Limb (tissue), 2 donors: ENCODE data around the gene TMEM163.

Source experiments
- DNase-seq, 2 donors: peaks; one replicate each; pipeline ENCODE4 v3.0.0-alpha.2; 2016; ENCODE audit errors: extremely low spot score in 2 of 2

The TMEM163 gene

DNA sequence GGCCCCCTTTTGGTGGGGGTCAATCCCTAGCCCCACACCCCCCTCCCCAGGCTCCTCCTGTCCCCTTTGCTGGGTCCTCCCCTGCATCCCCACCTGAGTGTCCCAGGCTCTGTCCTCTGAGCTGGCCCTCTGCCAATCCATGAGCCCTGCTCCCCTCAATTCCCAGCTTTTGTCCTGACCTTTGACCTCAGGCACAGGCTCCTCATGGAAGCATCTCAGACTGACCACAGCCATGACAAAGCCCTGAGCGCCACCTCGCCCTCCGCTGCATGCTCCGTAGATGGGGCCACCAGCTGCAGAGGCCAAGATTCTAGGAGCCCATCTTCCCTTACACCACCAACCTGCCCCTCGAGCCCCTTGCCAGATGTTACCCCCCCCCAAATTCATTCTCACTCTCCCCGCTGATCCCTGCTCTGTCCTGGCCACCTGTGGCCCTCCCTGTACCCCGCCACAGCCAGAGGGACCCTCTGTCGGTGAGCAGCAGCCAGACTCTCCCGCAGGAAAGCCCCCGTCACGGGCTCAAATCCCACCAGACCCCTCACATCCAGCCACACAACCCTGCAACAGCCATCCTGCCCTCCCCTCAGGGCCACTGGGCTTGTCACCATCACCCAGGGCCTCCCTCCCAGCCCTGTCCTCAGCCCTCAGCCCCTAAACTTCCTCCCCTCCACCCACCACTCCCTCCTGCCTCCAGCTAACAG lies 258.9 kb downstream of the TMEM163 start:
- DNase-seq, result no peak

- DNase-seq, result no peak
Measured at GRCh38 chr2:134458950-134459349, 259.9 kb downstream of the TMEM163 start.

- DNase-seq, result no peak
Measured at GRCh38 chr2:134458473-134458853, 260.3 kb downstream of the TMEM163 start.

DNA sequence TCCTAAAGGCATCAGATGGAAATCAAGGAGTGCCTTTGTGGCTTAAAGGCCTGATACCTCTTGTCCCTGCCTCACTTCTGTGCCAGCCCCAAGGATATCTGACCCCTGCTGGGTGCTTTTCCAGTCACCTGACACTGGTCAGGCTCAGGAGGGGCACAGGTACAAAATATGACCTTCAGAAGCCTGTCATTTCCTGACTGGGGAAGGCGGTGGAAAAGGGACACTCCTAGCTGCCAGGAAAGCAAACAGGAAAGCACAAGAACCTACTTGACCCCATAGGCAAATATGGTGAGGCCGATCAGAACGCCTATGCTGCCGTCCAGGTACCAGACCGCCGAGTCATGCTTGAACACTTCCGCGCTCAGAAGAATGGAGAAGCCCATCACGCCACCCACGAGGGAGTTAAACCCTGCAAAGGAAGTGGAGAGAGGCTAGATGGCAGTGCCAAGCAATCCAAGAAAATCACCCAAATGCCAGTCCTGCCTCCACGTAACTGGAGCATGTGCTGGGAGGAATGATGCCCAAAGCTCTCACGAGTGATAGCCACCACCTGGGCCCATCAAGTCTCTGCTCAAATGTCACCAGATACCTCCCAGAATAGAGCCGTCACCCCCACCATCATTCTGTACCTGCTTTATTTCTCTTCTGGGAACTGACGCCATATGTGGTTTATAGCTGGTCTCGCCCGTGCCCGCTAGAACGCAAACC lies 260.9 kb downstream of the TMEM163 start:
- DNase-seq, result peak in 1 of 2 donors; percentile 22

DNA sequence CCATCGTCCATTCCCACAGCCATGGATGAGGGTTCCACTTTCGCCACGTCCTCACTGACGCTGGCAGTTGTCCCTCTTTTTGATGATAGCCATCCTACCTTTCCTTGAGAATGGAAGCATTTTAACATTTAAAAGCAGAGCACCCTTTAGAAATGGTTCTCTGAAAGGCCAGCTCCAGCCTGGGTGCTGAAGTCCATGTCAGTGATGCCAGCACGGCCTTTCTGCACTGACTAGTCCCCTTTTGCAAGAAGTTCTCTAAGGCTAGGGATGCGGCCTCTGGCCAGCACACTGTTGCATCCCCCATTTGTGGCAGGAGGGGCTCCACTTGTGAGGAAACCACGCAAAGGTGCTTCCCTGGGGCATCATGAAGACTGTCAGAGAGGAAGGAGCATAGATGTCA lies 261.4 kb downstream of the TMEM163 start:
- no peak for DNase-seq

- peak in 1 of 2 donors; percentile 16 for DNase-seq
Measured at GRCh38 chr2:134455426-134455825, 263.4 kb downstream of the TMEM163 start.

GRCh38 chr2:134454931-134455330 lies 263.9 kb downstream of the TMEM163 start:
- DNase-seq, result no peak

DNA sequence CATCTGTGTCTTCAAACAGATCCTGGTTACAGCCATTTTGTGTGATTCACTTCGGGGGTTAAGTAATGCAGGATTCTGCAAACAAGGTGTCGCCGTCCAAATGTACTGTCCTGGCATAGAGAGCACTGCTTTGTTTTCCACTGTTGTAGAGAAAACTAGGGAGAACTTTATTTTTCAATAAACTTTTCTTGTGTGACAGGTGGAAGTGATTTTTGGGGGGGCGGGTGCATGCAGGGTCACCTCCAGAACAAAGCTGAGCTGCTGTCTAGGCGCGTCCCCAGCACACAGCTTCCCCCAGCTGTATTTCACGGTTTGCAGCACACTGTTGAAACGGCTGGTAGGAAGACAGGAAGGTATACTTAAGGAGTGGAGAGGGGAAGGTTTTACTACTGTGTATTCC lies 264.4 kb downstream of the TMEM163 start:
- DNase-seq, result peak in 1 of 2 donors; percentile 18

DNA sequence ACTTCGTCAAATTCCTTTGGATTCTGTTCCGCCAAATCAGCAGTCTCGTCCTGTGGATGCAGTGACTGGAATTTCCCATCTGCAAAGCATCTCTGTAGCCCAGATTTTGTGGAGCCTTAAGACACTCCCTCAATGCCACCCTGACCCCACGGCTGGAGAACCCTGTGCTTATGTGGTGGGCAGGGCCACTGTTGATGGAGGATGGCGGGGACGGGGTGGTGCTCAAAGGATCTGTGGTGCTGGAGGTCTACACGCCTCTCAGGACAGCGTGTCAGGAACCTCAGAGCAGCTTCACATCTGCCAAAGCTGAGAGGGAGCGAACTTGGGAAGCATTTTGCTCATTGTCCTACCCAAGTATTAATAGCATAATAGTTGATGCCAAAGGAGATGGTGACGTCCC lies 264.8 kb downstream of the TMEM163 start:
- no peak for DNase-seq

- DNase-seq, result no peak
Measured at GRCh38 chr2:134453476-134453875, 265.3 kb downstream of the TMEM163 start.

DNA sequence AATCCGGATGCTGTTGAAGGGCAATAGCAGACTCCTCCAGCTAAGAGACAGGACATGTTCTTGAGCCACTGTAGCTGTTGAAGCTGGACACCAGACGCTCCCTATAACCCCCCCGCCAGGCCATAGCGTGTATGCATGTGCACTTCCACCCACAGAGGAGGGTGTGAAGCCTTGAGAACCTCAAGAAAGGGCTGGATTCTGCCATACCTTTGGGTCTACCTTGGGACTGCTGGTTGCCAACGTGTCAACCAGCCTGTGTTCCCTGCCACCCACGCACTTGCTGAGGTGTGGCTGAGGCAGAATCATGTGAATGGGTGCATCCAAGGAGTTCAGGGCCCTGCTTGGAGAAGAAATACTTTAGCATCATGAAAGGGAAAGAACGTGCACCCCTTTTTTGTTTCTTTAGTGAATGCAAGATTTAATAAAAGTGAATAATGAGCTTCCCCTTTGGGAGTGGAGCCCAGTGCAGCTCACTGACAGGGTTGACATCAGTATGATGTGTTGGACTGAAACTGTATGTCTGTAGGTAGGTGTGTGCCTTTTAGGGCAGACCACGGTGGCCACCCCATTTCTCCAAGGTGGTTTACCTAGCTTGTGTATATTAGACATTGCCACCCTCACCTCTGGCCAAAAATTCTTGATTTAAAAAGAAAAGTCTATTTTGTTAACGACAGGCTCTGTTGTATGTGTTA lies 266.6 kb downstream of the TMEM163 start:
- DNase-seq, result no peak

DNA sequence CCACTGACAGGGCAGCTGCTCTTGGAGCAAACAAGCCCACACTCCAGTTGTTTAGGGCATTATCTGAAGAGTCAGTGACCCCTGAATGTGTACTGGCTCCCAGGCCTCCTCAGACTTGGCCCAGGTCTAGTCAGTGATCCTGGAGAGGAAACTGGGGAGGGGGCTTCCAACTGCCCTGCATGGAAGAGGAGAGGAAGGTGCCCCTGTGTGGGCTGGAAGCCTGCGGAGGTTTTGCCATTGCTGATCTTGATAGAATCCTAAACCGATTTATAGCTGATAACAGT lies 267.5 kb downstream of the TMEM163 start:
- no peak for DNase-seq

- no peak for DNase-seq
Measured at GRCh38 chr2:134449751-134450513, 268.9 kb downstream of the TMEM163 start.

GRCh38 chr2:134449157-134449556 lies 269.6 kb downstream of the TMEM163 start:
- no peak for DNase-seq

- DNase-seq, result no peak
Measured at GRCh38 chr2:134448650-134449049, 270.1 kb downstream of the TMEM163 start.

GRCh38 chr2:134447669-134448068 lies 271.1 kb downstream of the TMEM163 start:
- no peak for DNase-seq

DNA sequence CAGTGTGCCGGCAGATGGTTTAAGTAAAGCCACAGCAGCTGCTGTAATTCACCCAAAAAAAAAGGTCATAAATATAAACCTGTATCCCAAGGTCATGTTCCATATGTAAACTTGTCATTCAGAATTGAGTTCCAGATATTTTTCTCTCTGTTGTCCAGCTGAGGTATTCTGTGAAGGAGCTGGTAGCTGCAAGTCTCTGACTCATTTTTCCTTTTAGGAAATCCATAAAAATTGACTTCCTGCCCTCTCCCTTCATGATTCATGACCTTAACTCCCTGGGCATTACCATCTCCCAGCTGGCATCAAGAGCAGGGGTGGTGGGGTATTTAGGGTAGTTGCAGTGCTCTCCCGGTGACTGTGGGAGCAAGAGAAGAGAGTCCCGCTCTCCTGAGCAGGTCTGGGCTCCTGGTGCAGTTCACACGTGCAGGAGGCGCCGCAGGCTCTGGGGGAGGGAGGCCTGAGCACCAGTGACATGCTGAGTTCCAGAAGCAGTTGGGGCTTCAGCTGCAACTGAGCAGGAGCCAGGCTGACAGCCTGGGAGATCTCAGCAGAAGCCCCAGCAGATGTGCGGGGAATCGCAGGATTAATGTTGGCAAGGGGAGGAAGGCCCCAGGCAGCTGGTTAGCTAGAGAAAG lies 272.3 kb downstream of the TMEM163 start:
- DNase-seq, result peak; percentile 63 to 64

DNA sequence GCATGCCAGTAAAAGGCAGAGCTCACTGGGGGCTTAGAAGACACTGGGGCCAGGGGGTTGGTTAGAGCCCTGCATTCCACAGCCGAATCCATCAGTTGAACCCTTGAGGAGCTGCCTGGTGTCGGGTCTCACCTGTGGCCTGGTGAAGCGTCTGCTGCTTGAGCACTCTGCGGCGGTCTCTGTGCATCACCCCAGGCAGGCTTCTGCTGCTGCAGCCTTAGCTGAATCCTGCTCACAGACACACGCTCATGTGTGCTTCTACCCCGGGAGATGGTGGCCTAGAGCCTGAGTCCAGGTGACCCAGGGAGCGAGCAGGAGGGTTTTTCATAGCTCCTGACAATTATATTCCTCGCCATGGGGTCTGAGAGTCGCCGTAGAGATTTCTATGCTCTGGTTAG lies 272.8 kb downstream of the TMEM163 start:
- no peak for DNase-seq

DNA sequence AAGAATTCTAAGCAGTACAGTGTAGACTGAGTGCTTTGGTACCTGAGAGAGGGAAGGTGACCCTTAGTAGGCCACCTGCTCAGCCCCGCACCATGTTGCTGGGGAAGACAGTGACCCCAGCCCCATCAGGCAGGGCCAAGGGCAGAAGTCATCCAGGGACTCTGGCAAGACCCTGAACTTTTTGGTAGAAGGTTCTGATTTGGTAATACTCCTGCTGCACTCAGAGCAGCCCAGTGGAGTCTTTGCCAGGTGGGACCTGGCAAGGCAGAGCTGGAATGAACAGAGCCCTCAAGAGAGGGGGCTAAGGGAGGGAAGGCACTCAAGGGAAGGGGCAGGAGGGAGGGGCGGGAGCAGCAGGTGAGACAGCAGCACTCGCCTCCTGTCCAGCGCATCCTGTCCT lies 273.7 kb downstream of the TMEM163 start:
- DNase-seq, result no peak

GRCh38 chr2:134443814-134444480 lies 274.9 kb downstream of the TMEM163 start:
- no peak for DNase-seq
